ENCODE measurements around the gene PDLIM1. TPM values are rescaled to one million over a fixed set of nuclear protein-coding genes. Genes with fewer than 3 reads are reported as not detected.

PDLIM1 gene
- polyA plus RNA-seq, 4 donors: 31.4 to 81.8 (median 76.3) TPM

DNA sequence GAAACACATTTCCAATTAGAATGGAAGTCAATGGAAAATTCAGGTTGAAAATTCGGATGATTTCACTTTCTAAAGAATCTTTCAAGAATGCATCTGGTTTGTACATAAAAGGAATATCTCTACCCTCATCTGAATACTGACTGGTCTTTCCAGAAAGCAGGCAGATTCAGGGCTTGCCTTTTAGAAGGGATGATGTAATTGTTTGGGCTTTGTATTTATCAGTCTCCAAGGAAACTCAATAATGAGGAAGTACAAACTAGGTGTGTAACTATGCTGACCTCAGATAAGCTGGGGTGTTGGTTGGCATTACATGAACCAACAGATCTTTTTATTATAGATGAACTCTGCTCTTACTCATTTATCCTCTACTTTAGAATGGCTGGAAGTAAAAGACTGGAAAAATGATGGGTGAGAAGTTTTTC is 24.1 kb downstream of the PDLIM1 start:
- DNase-seq (ENCODE audit: low read depth in 4 of 4, low spot score in 3 of 4): no peak

DNA sequence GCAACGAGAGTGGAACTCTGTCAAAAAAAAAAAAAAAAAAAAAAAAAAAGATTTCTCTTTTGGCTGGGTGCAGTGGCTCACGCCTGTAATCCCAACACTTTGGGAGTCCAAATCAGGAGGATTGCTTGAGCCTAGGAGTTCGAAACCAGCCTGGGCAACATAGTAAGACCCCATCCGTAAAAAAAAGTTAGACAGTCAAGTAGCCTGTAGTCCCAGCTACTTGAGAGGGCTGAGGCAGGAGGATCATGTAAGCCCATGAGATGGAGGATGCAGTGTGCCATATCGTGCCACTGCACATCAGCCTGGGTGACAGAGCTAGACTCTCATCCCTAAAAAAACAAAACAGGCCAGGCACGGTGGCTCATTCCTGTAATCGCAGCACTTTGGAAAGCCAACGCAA is 25.2 kb downstream of the PDLIM1 start:
- no peak for DNase-seq (ENCODE audit: low read depth in 4 of 4, low spot score in 3 of 4)

GRCh38 chr10:95264227-95265051 is 26.4 kb downstream of the PDLIM1 start:
- DNase-seq (ENCODE audit: low read depth in 4 of 4, low spot score in 3 of 4): no peak

- no peak for DNase-seq (ENCODE audit: low read depth in 4 of 4, low spot score in 3 of 4)
Observed at GRCh38 chr10:95263864-95264226, 27.0 kb downstream of the PDLIM1 start.

- no peak for DNase-seq (ENCODE audit: low read depth in 4 of 4, low spot score in 3 of 4)
Observed at GRCh38 chr10:95262763-95263518, 27.9 kb downstream of the PDLIM1 start.

DNA sequence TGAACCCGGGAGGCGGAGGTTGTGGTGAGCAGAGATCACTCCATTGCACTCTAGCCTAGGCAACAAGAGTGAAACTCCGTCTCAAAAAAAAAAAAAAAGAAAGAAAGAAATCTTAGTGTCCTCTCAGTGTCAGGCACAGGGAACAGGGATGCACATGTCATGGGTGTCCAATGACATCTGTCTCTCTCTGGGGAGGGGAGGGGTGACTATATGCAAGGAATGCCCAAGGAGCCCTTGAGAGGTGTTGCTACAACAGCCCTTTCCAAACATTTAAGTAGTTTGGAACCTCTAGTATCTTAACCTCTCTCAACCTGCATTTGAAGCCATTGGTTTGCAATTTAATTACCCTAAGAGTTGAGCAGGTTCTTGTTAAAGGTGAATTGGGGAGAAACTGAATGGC is 28.9 kb downstream of the PDLIM1 start:
- no peak for DNase-seq (ENCODE audit: low read depth in 4 of 4, low spot score in 3 of 4)

- DNase-seq (ENCODE audit: low read depth in 4 of 4, low spot score in 3 of 4): no peak
Observed at GRCh38 chr10:95260909-95261552, 29.8 kb downstream of the PDLIM1 start.

- no peak for DNase-seq (ENCODE audit: low read depth in 4 of 4, low spot score in 3 of 4)
Observed at GRCh38 chr10:95260397-95260881, 30.4 kb downstream of the PDLIM1 start.

GRCh38 chr10:95257849-95258248 is 33.0 kb downstream of the PDLIM1 start:
- DNase-seq (ENCODE audit: low read depth in 4 of 4, low spot score in 3 of 4): no peak

GRCh38 chr10:95256268-95256667 is 34.5 kb downstream of the PDLIM1 start:
- no peak for DNase-seq (ENCODE audit: low read depth in 4 of 4, low spot score in 3 of 4)

DNA sequence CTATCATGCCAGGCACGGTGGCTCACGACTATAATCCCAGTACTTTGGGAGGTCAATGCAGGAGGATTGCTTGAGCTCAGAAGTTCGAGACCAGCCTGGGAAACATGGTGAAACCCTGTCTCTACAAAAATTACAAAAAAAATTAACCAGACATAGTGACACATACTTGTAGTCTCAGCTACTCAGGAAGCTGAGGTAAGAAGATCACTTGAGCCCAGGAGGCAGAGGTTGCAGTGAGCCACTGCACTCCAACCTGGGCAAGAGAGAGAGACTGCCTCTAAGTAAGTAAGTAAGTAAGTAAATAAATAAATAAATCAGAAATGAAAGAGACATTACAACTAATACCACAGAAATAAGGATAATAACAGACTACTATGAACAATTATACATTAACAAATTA is 36.2 kb downstream of the PDLIM1 start:
- no peak for DNase-seq (ENCODE audit: low read depth in 4 of 4, low spot score in 3 of 4)

- DNase-seq (ENCODE audit: low read depth in 4 of 4, low spot score in 3 of 4): no peak
Observed at GRCh38 chr10:95253686-95254085, 37.1 kb downstream of the PDLIM1 start.

DNA sequence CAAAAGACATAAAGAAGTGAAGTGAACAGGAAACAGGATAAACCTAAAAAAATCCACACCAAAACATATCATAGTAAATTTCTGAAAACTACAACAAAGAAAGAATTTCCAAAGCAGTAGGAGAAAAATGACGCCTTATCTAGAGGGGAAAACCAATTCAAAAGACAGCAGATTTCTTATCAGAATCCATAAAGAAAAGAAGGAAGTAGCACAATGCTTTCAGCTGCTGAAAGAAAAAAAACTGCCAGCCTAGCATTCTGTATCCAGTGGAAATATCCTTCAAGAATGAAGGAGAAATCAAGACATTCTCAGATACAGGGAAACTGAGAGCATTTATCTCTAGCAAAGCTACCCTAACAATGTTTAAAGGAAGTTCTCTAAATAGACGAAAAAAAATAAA is 37.8 kb downstream of the PDLIM1 start:
- no peak for DNase-seq (ENCODE audit: low read depth in 4 of 4, low spot score in 3 of 4)

DNA sequence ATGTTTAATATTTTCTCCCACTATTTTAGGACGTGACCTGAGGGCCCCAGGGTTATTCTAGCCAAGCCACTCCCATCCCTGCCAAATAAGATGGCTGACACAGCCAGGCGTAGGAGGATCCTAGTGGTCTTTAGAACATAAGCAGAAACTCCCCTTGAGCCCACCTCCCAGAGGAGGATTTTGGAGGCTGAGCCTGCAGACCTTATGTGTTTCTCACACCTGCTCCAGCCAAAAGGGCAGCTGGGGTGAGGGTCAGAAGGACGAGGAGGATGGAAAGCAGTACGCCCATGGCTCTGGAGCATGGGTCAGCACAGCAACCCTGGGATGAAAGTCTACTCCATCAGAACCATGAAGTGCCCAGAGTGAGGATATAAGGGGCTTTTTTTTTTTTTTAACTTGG is 39.9 kb downstream of the PDLIM1 start:
- DNase-seq (ENCODE audit: low read depth in 4 of 4, low spot score in 3 of 4): no peak

DNA sequence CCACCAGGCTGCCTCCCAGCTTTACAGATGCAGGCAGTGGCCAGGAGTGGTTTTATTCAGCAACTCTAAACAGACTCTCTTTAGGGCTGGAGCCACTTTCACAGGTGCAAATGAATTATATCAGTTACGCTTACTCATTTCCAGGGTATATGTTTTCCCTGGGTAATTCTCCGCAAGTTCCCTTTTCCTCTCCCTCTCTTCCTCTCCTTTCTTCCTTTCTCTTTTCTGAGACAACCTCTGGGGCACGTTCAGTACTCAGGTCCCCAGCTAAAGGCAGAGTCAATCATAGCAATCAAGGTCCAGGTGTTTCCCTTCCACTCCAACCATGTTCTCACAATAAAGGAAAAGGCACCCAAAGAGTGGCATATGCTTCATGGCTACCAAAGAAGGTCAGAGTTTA is 41.3 kb downstream of the PDLIM1 start:
- no peak for DNase-seq (ENCODE audit: low read depth in 4 of 4, low spot score in 3 of 4)

DNA sequence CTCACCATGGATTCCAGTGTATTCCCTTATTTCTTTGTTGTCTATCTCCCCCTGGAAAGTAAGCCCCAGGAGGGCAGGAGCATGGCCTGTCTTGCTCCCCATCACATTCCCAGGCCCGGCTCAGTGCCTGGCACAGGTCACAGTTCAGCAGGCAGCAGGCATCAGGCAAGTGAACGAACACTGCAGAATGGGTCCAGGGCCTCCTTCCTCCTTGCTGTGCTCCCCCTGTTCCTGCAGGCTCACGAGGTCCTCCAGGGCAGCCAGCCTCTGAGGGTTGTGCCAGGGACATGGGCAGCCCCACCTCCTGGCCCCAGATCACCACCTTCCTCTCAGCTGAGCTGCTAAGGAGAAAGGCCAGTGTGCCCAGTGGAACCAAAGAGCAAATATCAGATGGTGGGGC is 41.8 kb downstream of the PDLIM1 start:
- DNase-seq (ENCODE audit: low read depth in 4 of 4, low spot score in 3 of 4): no peak

- DNase-seq (ENCODE audit: low read depth in 4 of 4, low spot score in 3 of 4): no peak
Observed at GRCh38 chr10:95247881-95248583, 42.8 kb downstream of the PDLIM1 start.

DNA sequence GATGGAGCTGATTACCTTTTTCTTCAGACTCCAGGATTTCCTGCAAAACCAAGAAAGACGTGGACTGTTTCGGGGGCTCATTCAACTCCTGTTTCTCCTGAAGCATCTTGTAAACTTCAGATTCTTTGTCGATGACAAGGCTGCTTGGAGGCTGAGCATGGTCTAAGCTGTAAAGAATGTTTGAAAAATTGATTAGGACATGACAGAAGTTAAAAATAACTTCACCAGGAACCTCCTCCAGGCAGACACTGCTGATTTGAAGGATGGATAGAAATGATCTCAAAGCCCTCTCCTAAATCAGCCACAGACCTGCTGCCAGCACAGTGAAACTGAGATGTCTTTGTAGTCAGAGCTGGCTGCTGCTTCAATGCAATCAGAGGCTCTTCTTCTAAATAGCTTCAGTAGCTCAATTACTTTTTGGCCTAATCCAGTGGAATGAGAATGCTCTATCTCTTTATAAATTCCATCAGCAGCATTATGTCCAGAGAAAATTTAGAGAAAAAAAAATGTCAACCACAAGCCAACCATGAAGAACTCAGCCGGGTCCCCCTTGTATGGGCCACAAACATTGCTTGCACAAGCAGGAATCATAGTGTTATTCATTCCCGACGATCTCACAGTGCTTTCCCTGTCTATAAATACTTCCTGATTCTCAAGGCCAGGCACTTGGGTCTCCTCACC is 43.5 kb downstream of the PDLIM1 start:
- no peak for DNase-seq (ENCODE audit: low read depth in 4 of 4, low spot score in 3 of 4)

- peak in 3 of 4 donors; percentile 50 to 71 (median 62) for DNase-seq (ENCODE audit: low read depth in 4 of 4, low spot score in 3 of 4)
Observed at GRCh38 chr10:95246582-95247051, 44.2 kb downstream of the PDLIM1 start.

- no peak for DNase-seq (ENCODE audit: low read depth in 4 of 4, low spot score in 3 of 4)
Observed at GRCh38 chr10:95245425-95246055, 45.3 kb downstream of the PDLIM1 start.
